GM21423 (cell line): ENCODE data around the gene GRIA2.
"Not testable (repeated sequence)": the region's sequence is repeated elsewhere in the genome, so short reads cannot be mapped to it uniquely, and the experiment has no call there.

ENCODE experiments used
- ATAC-seq: cut with Tn5 transposase; IDR thresholded peaks from one replicate; pipeline ENCODE4 v1.9.1; 2021; ENCODE audit warnings: mild to moderate bottlenecking, moderate library complexity; ENCODE audit not compliant: unreplicated experiment

The GRIA2 gene

DNA sequence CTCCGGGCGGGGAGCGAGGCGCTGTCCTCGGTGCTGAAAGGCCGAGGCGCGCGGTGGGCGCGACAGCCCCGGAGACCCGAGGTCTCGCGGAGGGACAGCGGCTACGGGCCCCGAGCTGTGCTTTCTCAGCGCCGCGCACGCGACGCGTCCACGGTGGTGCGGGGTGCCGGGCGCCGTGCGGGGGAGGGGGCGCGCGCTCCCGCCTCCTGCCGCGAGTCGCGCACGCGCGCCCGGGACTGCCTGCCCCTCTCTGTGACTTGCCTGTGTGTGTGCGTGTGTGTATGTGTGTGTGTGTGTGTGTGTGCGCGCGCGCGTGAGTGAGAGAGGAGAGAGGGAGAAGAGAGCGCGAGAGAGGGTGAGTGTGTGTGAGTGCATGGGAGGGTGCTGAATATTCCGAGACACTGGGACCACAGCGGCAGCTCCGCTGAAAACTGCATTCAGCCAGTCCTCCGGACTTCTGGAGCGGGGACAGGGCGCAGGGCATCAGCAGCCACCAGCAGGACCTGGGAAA, at the start of gene GRIA2:
TSS of gene GRIA2 (plus strand) at position 358 of the 511 bp plus-strand sequence. CDS start 315 bp downstream, outside the sequence.
- ATAC-seq = peak; percentile 74

DNA sequence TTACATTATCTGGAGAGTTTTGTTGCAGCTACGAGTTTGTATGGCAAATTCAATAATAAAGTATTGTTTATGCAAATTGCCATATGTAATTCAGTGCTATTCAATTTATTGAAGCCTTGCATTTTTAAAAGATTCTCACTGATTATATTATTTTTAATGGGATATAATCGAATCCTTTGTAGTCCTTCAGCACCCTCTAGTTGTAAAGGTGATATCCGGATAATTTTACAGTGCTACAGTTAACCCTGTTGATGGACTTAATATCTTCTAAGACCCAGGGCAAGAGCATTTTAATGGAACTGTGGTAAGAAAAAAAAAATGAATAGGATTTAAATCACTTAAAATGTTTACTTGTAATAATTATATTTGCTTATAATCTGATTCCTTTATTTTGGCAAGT, 48.5 kb upstream of the GRIA2 start:
- no peak for ATAC-seq

DNA sequence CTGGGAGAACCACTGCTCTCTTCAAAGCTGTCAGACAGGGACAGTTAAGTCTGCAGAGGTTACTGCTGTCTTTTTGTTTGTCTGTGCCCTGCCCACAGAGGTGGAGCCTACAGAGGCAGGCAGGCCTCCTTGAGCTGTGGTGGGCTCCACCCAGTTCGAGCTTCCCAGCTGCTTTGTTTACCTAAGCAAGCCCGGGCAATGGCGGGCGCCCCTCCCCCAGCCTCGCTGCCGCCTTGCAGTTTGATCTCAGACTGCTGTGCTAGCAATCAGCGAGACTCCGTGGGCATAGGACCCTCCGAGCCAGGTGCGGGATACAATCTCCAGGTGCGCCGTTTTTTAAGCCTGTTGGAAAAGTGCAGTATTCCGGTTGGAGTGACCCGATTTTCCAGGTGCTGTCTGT, 40.3 kb upstream of the GRIA2 start:
- ATAC-seq = not testable (repeated sequence)

DNA sequence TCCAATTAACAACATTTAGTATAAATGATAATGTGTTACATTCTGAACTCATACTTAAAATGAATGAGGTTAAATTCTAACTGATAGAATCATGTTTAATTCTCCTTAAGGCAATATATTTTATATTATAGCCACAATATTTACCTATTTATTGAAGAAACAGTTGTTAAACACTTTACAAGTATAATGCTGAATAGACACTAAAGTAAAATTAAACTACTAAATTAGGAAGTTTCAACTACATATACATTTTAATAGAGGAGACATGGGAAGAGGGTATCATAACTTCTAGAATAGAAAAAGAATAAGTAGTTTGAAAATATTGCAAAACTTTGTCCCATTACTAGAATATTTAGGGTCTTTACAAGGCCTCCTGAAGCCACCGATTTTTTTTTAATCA, 36.2 kb upstream of the GRIA2 start:
- no peak for ATAC-seq

DNA sequence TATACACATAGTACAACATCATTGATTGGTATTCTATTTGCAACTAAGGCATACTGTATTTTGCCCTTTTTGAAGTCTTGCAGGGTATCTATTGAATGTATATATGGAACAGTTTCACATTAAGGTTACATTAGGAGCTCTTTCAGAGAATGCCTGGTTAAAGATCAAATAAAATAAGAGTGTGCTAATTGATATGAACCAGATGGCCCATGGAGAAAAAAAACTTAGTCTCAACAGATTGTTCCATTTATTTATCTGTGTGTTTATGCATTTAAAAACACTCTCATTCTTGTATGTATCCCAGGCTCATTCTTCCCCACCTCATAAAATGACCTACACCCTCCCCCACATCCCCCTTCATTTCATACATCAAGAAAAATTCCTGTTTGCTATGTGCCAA, 35.2 kb upstream of the GRIA2 start:
- no peak for ATAC-seq

DNA sequence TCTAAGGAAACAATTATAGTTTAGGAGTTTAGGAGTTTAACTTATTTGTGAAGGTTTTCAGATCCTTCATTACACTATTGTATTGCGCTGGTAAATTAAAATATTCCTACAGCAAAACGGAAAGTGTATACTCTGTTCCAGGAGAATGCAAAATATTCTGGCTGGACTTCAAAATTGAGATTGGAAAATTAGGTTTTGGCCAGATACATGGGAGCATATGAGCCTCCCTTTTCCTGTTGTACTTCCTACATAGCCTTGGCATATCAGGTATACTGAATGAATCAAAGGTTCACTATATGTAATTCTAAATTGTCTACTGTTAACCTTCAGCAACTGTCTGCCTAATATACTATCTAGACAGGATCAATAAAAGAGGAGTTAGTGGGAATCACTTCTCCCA, 25.2 kb upstream of the GRIA2 start:
- ATAC-seq = no peak

DNA sequence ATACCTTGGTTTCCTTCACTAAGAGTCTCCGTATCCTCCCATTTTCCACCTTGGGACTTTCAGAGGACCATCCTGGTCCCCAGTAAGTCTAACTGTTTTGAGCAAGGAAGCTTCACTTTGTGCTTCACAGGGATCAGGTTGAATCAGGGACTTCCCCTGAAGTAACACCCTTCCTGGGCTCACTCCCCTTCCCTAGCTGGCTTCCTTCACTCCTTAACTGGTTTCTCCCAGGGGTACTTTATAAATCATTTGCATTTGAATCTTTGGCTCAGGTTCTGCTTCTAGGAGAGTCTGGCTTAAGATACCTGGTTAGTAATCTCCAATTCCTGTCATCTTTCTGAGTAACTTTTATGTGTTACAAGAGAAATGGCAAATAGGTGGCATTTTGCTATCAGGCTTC, 24.5 kb upstream of the GRIA2 start:
- no peak for ATAC-seq

DNA sequence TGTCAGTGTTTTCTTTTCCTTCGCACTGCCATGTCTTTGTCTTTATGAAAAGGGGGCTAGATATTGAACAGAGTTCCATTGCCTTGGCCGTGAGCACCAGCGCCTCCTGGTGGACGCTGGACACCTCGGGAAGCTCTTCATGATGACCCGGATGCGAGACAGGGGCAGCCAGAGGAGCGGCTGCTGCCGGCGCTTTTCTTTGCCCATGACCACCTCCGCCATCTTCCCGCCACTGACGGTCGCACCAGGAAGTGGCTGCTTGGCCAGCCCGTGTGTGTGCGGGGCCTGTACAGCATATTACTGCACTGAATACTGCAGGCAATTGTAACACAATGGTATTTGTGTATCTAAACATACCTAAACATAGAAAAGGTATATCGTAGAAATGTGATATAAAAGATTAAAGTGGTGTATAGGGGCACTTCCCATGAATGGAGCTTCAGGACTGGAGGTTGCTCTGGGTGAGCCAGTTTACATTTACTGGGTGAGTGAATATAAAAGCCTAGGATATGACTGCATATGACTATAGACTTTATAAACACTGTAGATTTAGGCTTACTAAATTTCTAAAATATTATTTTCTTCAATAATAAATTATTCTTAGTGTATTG, 15.8 kb upstream of the GRIA2 start:
- ATAC-seq = no peak

DNA sequence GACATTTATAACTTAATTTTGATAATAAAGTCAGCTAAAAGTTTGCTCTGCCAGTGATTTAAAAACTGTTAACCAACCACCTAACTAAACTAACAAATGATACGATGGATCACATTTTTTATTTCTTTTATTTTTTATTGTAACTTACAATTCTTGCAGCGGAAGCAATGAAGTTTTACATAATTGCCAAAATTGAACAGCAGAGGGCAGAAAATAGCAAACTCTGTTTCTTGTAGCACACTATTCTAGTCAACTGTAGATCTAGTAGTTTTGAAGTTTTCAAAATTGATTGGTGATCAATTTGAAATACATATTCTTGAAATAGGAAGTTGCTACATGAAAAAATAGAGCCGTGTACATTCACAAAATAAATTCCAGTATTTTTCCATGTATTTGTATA, 2.8 kb upstream of the GRIA2 start:
- no peak for ATAC-seq

DNA sequence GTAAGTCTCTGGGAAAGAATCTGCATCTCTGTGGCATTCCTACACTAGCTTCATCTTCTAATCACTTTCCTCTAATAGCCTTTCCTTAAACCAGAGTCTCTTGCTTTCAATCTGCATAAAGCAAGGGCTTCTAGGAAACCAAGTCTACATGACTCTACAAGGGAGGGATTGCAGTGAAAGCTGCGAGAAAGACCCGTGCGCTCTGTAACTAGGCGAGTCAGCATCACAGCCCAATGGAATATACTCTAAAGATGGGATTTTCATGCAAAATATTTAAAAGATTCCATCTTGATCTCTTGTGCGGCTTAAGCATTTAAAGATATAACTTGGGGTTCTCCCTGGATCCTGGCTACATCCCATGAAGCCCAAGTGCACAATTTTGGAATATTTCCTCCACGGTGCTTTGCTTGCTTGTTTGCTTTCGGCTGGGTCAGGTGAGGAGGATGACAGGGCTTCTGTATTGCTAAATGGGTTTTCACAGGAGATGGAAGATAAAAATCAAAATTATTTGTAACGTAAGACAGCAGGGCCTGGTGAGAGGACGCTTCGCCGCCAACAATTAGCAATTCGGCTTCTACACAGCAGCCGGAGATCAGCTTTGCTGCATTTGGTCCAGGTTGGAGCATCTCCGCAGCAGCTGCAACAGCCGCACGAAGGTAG, 687 bp upstream of the GRIA2 start:
- ATAC-seq = no peak

DNA sequence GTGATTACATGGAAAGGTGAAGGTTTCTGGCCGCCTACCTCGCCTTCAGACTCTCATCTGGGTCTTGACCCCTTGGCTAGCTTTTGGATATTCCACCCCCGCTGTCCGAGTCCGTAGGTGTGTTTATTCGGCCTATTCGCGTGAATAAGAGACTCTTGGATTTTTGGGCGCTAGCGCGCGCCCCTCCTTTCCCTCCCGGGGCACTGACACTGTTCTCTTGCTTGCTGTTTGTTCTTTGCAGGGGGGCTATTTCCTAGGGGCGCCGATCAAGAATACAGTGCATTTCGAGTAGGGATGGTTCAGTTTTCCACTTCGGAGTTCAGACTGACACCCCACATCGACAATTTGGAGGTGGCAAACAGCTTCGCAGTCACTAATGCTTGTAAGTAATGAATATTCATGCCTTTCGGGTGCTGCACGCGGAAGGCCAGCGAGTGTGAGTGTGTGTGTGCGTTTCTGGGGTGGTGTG, 932 bp downstream of the GRIA2 start:
- ATAC-seq = no peak

DNA sequence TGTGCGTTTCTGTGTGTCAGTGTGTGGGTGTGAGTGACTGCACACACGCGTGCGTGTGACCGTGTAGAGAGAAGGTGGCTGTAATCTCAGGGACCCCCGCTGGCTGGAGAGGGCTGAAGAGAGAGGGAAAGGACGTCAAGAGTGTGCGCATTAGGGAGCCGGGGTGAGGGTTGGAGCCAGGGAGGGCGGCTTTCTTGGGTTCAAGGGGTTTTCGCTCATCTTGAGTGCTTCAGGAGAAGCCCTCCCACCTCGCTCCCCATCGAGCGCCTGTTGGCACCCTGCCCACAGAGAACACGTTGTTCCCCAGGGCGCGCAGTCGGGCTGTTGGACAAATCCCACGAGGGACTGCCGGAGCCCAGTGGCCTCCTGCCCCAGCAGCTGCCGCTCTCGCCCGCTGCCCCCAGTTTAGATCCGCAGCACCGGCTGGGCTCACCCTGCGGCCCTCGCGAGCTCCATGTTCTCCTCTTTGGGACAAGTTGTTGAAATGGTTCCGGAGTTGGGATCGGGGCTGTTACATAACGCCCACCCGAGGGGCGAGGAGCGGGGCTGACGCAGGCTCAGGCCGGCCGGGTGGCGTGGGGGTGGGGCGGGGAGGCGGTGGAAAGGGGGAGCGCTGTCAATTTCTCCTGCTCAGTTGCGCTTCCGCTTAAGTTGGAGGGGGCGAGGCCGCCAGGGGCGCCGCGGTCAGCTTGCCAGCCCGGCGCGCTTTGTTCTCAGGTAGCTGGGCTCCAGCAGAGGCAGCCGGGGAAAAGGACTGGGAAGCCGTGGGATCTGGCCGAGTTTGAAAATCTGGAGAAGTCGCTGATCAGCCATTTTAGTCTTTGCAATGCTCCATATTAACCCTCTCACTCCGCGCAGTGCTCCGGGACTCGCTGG, 1.6 kb downstream of the GRIA2 start:
- ATAC-seq = no peak

DNA sequence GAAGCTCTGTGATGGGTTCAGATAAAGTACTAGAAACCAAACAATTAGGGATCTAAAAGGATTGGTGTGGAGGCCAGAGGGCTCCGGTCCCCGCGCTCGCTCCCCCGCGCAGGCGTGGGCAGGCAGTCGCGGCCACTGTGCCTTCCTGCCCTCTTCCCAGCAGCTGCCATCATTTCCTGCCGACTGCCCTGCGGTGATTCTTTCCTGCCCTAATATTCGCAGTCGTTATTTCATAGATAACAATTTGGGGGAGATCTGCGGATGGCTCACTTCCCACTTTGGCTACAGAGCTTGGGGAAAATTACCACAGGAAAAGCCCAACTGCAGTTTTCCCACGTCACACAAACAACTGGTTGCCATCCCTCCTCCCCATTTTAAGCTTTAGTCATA, 2.2 kb downstream of the GRIA2 start:
- no peak for ATAC-seq

DNA sequence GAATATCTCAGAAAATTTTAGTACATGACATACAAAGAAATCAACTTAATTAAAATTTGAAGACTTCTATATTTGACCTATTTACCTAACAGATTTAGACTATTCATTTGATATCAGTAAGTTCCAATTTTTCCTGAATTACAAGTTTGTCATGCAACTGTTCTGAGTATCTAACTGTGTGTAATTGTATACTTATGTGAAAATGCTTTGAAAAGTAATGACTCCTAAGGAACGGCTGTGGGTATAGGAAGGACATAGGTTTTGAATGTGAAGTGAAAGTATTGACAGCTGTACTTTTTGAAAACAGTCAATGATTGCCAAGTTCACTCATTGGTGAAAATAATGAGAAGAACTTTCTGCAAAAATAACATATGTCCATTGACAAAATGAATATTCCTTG, 2.9 kb downstream of the GRIA2 start:
- ATAC-seq = no peak

DNA sequence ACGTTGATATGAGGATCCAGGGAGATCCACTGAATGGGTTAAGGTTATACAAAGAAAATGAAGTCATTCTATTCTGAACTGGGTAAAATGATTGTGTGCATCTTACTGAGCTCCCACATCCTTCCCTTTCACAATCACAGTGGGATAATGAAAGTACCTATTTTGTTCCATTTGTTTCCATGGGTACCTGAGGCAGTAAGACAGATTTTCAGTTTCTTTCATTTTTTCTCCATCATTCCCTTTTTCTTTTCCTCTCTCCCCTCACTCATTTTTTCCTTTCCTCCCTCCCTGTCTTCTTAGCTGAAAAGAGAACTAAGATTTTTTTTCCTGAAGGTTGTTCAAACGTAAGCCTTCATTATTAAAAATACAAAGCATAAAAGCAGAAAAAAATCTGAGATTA, 4.6 kb downstream of the GRIA2 start:
- no peak for ATAC-seq

DNA sequence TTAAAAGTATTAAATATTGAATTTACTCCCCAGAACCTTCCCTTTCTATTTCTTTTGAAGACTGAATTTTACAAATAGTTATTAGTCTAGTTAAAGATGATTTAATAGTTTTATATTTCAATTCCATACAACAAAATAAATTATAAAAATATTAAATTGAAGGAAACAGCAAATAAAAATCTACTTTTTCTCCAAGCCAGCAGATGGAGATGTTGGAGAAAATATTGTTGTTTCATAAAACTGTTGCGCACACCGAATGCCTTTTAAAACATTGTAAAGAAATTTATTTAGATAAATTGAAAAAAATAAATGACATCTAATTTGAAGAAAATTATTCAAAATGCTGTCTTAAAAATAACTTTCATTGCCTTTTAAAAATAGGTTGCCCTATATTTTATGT, 5.5 kb downstream of the GRIA2 start:
- no peak for ATAC-seq

DNA sequence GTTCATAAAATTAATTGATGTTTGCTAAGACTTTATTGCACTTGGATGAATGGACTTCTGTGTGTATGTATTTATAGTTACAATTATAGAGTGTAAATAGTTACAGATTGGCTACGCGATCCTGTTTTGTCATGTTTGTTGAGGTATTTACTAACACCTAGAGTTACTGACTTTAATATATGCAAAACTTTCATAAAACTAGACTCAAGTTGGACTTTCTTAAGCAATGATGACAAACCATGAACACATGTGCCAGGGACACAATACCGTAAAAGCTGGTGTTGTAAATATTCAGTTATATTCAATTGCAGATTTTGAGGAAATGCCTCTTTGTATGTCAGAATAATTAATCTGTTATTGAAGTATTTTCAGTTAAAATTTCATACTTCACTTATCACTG, 6.1 kb downstream of the GRIA2 start:
- no peak for ATAC-seq

DNA sequence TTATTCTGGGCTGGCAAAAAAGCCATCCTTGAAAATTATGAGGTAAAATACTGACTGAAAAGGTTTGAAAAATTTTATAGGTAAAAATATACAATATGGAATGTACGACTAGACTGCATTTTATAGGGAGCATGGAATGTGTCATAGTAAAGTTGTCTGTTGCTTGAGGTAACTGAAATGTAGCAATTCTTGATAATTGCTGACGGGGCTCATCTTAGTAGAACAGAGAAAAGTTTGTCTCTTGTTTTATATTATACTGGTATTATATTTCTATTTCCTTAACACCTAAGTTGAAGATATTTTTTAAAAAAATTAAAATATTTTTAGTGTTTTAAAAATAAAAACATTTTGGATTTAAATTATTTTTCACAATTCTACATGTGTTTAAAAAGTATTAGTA, 11.0 kb downstream of the GRIA2 start:
- no peak for ATAC-seq

DNA sequence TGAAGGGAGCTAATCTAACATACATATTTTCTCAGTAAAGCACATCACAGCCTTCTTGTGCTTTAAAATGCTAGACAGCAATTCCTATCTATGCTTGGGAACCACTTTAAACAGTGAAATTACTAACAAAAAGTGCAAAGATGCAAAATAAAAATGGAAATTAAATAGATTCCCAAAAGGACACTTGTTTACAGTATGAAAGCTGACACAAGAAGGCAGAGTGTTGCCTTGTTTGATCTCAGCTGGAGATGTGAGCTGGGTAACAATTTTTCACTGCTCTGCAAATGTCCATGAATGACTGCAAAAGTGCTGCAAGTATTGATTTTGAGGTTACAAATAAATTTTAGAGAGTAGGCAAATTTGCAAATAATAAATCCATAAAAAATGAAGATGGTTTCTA, 22.3 kb downstream of the GRIA2 start:
- no peak for ATAC-seq

DNA sequence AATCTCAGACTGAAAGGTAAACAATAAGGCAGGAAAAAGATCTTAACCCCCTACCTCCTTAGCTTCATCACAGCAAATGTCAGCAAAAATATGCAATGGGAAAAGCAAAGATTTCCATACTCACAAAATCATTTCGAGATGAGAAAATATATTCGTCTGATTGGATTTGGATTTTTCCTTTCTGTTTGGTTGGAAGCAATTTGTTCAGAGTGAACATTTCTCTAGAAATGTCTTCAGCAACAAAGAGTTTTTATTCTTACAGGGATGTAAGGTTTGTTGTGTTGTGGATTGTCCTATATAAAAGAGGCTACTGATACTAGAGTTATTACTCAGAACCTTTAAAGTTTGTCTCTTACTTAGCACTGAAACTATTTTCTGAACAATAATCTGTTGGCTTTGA, 23.8 kb downstream of the GRIA2 start:
- no peak for ATAC-seq

DNA sequence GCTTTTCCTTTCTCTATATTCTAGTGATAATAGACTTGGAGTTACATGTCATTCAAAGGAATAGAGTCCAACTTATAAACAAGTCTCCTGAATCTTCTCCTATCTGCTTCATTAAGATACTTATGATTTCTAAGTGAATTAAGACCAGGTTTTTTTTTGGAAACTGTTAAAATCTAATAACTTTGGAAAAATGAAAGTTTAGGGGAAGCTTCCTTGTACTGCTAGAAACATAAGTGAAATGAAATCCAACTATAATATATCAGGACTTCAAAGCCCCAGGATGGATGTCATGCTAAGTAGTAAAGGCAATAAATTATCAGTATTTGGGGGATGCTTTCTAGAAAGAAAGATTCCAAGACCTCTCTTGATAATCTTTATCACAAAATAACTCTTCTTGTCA, 24.8 kb downstream of the GRIA2 start:
- ATAC-seq = no peak

DNA sequence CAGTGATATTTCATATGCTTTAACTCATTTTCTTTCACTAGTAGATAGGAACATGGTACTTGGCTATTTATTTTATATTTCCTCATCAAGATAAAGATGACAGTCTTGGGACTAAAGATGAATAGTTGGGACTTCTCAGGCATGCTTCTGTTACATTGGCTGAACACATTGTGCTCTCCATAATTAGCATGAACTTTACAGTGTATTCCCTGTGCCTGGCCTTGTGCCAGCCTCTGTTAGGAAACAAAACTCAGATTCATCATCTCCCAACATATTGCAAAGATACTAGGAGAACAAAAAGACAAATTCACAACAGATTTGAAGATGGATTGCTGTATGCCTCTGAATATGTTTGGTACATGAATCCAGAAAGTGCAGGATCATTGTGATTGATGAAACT, 26.4 kb downstream of the GRIA2 start:
- ATAC-seq = no peak
